Measurements from ENCODE around the gene DAPK3.
"Not testable (repeated sequence)": the region's sequence is repeated elsewhere in the genome, so short reads cannot be mapped to it uniquely, and the experiment has no call there.

Gene DAPK3

DNA sequence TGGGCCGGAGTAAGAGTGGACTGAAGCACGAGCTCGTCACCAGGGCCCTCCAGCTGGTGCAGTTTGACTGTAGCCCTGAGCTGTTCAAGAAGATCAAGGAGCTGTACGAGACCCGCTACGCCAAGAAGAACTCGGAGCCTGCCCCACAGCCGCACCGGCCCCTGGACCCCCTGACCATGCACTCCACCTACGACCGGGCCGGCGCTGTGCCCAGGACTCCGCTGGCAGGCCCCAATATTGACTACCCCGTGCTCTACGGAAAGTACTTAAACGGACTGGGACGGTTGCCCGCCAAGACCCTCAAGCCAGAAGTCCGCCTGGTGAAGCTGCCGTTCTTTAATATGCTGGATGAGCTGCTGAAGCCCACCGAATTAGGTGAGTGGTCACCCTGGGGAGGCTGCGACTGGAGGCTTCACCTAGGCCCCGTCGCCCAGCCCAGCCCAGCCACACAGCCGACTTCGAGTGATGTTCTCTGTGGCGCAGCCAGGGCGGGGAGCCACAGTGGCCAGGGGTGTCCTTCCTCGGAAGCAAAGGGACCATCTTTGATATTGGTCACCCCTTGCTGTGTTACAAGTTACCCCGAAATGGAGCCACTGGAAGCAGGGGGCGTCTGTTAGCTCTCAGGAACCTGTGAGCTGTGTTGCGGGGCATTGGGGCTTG lies 42.2 kb upstream of the DAPK3 start:
- H3K4me2 ChIP-seq (ENCODE audit: low read depth, low read length), result no peak overlapping the region
- no peaks in the 10 kb centered on the region for H3F3A ChIP-seq (ENCODE audit: insufficient read depth, low read length)
- 0 out of 2 replicates have a peak, but pooled peaks cover 3% of the 10 kb centered on the region for H4K20me1 ChIP-seq (ENCODE audit: insufficient read depth, low read length)
- no peak for TF ChIP-seq EZH2phosphoT487 (IDR thresholded peaks at IDR 0.05; ENCODE audit: low read length)
- no peak for TF ChIP-seq EZH2 (optimal IDR thresholded peaks at IDR 0.05; ENCODE audit: low read depth, low read length)
- TF ChIP-seq, protein P1, sequence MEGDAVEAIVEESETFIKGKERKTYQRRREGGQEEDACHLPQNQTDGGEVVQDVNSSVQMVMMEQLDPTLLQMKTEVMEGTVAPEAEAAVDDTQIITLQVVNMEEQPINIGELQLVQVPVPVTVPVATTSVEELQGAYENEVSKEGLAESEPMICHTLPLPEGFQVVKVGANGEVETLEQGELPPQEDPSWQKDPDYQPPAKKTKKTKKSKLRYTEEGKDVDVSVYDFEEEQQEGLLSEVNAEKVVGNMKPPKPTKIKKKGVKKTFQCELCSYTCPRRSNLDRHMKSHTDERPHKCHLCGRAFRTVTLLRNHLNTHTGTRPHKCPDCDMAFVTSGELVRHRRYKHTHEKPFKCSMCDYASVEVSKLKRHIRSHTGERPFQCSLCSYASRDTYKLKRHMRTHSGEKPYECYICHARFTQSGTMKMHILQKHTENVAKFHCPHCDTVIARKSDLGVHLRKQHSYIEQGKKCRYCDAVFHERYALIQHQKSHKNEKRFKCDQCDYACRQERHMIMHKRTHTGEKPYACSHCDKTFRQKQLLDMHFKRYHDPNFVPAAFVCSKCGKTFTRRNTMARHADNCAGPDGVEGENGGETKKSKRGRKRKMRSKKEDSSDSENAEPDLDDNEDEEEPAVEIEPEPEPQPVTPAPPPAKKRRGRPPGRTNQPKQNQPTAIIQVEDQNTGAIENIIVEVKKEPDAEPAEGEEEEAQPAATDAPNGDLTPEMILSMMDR (IDR thresholded peaks at IDR 0.05; ENCODE audit: low read length), result no peak
- peaks cover 8% of the 10 kb centered on the region for H3K4me1 ChIP-seq (ENCODE audit: low read length)
- no peak overlapping the region for H3K4me3 ChIP-seq (ENCODE audit: low read length)
- peaks cover 95% of the 10 kb centered on the region for H3K79me2 ChIP-seq (ENCODE audit: low read length)
- no peaks in the 10 kb centered on the region for H3K9me2 ChIP-seq (replicated peaks; ENCODE audit: insufficient read depth, low read length)
- H3K9me3 ChIP-seq (replicated peaks; ENCODE audit: insufficient read depth, low read length), result no peaks in the 10 kb centered on the region
- H3K36me3 ChIP-seq (replicated peaks; ENCODE audit: insufficient read depth, low read length), result no peaks in the 10 kb centered on the region; the same call in 1 of the 2 replicates
- H3K9ac ChIP-seq (ENCODE audit: low read length), result no peak overlapping the region
- no peak overlapping the region for H3K27ac ChIP-seq (ENCODE audit: low read length)
- H3K27me3 ChIP-seq (replicated peaks; ENCODE audit: insufficient read depth, low read length), result no peaks in the 10 kb centered on the region
- no peak overlapping the region for H2AFZ ChIP-seq (ENCODE audit: low read length)
- DNase-seq, result no peak

- peaks cover 8% of the 10 kb centered on the region for H3K4me1 ChIP-seq (ENCODE audit: low read length)
- TF ChIP-seq EZH2 (optimal IDR thresholded peaks at IDR 0.05; ENCODE audit: low read depth, low read length) (no peak), EZH2phosphoT487 (IDR thresholded peaks at IDR 0.05; ENCODE audit: low read length) (no peak)
- TF ChIP-seq, protein P1 (IDR thresholded peaks at IDR 0.05; ENCODE audit: low read length), result no peak
- no peak overlapping the region for H2AFZ ChIP-seq (ENCODE audit: low read length)
- DNase-seq, result no peak
- no peak overlapping the region for H3K27ac ChIP-seq (ENCODE audit: low read length)
- H3K4me2 ChIP-seq (ENCODE audit: low read depth, low read length), result no peak overlapping the region
- 0 out of 2 replicates have a peak, but pooled peaks cover 2% of the 10 kb centered on the region for H4K20me1 ChIP-seq (ENCODE audit: insufficient read depth, low read length)
- no peak overlapping the region for H3K9ac ChIP-seq (ENCODE audit: low read length)
- H3K4me3 ChIP-seq (ENCODE audit: low read length), result no peak overlapping the region
- H3K9me3 ChIP-seq (replicated peaks; ENCODE audit: insufficient read depth, low read length), result no peaks in the 10 kb centered on the region
- H3K27me3 ChIP-seq (replicated peaks; ENCODE audit: insufficient read depth, low read length), result no peaks in the 10 kb centered on the region
- peaks cover 90% of the 10 kb centered on the region for H3K79me2 ChIP-seq (ENCODE audit: low read length)
- no peaks in the 10 kb centered on the region for H3K9me2 ChIP-seq (replicated peaks; ENCODE audit: insufficient read depth, low read length)
- H3K36me3 ChIP-seq (replicated peaks; ENCODE audit: insufficient read depth, low read length), result no peaks in the 10 kb centered on the region; the same call in 1 of the 2 replicates
- H3F3A ChIP-seq (ENCODE audit: insufficient read depth, low read length), result no peaks in the 10 kb centered on the region
Observed at GRCh38 chr19:4012092-4012974, 41.4 kb upstream of the DAPK3 start.

DNA sequence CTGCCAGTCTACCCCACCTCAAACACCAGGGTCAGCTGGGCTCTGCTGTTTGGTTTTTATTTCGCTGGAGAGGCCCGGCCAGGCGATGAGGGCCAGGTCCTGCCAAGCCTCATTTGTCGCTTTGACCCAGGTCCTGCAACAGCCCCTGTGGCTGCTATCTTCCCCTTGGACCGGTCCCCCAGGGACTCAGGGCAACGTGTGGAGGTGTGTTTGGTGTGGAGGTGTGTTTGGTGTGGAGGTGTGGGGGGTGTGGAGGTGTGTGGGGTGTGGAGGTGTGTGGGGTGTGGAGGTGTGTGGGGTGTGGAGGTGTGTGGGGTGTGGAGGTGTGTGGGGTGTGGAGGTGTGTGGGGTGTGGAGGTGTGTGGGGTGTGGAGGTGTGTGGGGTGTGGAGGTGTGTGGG lies 40.5 kb upstream of the DAPK3 start:
- not testable (repeated sequence) for H3K4me3 ChIP-seq (ENCODE audit: low read length); H3K27ac ChIP-seq (ENCODE audit: low read length); H3K9me2 ChIP-seq (replicated peaks; ENCODE audit: insufficient read depth, low read length); H3F3A ChIP-seq (ENCODE audit: insufficient read depth, low read length); H3K27me3 ChIP-seq (replicated peaks; ENCODE audit: insufficient read depth, low read length); H3K4me1 ChIP-seq (ENCODE audit: low read length); H3K4me2 ChIP-seq (ENCODE audit: low read depth, low read length); H3K36me3 ChIP-seq (replicated peaks; ENCODE audit: insufficient read depth, low read length); DNase-seq; H3K9me3 ChIP-seq (replicated peaks; ENCODE audit: insufficient read depth, low read length); H3K9ac ChIP-seq (ENCODE audit: low read length); H2AFZ ChIP-seq (ENCODE audit: low read length); H4K20me1 ChIP-seq (ENCODE audit: insufficient read depth, low read length)
- H3K79me2 ChIP-seq (ENCODE audit: low read length), result peaks cover 81% of the 10 kb centered on the region
